ENCODE results near the gene MAP3K10.
A peak's percentile ranks its signal among the peaks of the same experiment; 100 is the strongest.
"Not testable (repeated sequence)": the region's sequence is repeated elsewhere in the genome, so short reads cannot be mapped to it uniquely, and the experiment has no call there.

MAP3K10 gene

DNA sequence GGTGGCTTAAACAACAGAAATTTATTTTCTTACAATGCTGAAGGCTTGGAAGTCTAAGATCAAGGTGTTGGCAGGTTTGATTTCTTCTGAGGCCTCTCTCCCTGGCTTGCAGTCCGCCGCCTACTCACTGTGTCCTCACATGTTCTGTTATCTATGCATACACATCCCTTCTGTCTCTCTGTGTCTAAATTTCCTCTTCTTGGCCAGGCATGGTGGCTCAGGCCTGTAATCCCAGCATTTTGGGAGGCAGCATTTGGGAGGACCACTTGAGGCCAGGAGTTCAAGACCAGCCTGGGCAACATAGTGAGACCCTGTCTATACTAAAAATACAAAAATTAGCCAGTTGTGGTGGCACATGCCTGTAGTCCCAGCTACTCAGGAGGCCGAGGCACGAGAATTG lies 19.9 kb upstream of the MAP3K10 start:
- not testable (repeated sequence) for H3K27me3 ChIP-seq (ENCODE audit: control insufficient read depth, insufficient read depth, low read length, poor library complexity, severe bottlenecking); H3K36me3 ChIP-seq (ENCODE audit: control insufficient read depth, insufficient read depth, low read length); H3K4me1 ChIP-seq (ENCODE audit: control insufficient read depth, insufficient read depth, low read length); H3K9me3 ChIP-seq (ENCODE audit: control insufficient read depth, low read length); H3K27ac ChIP-seq (ENCODE audit: insufficient read depth, low read depth, low read length, poor library complexity, severe bottlenecking); H3K4me3 ChIP-seq (ENCODE audit: insufficient read depth, low read depth, low read length)
- 86 to 92% methylated on average over 4 of the region's 4 CpGs for WGBS, 2 experiments

DNA sequence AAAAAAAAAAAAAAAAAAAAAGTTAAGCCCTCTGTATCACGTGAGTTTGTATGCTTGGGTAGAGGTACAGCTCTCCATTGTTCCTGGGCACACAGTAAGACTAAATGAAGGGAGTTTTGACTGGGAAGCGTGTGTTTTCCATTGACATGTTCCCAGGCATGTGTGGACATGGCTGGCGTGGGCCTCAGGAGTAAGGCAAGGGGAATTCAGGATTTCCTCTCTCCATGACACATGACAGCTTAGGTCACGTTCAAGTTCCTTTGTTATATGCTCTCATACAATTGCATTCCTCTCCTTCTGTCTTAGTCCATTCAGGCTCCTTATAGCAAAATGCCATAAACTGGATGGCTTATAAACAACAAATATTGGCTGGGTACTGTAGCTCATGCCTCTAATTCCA lies 17.1 kb upstream of the MAP3K10 start:
- H3K36me3 ChIP-seq (ENCODE audit: control insufficient read depth, insufficient read depth, low read length) = no peaks in the 10 kb centered on the region

DNA sequence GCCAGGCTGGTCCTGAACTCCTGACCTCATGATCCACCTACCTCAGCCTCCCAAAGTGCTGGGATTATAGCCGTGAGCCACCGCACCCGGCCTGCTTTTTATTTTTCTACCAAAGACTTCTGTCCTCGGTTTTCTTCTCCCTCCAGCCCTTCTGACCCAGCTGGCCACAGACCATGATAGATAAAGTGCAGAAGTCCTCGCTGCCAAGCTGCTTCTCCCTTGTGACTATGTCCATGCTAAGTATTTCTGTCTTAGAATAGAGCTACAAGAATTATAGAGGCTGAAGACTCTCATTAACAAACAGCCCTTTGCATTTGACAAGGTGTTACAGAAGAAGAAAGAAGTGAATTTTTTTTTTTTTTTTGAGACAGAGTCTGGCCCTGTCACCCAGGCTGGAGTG lies 15.4 kb upstream of the MAP3K10 start:
- no peak overlapping the region for H3K27ac ChIP-seq (ENCODE audit: insufficient read depth, low read depth, low read length, poor library complexity, severe bottlenecking)

More for the DNA sequence above, 17.1 kb upstream of the MAP3K10 start:
- Histone ChIP-seq H3K27ac (ENCODE audit: insufficient read depth, low read depth, low read length, poor library complexity, severe bottlenecking) (no peak overlapping the region), H3K9me3 (ENCODE audit: control insufficient read depth, low read length) (no peaks in the 10 kb centered on the region), H3K4me1 (ENCODE audit: control insufficient read depth, insufficient read depth, low read length) (no peaks in the 10 kb centered on the region), H3K27me3 (ENCODE audit: control insufficient read depth, insufficient read depth, low read length, poor library complexity, severe bottlenecking) (no peaks in the 10 kb centered on the region), H3K4me3 (ENCODE audit: insufficient read depth, low read depth, low read length) (no peak overlapping the region)
- WGBS, 2 experiments = 90 to 91% methylated on average over 4 of the region's 4 CpGs

DNA sequence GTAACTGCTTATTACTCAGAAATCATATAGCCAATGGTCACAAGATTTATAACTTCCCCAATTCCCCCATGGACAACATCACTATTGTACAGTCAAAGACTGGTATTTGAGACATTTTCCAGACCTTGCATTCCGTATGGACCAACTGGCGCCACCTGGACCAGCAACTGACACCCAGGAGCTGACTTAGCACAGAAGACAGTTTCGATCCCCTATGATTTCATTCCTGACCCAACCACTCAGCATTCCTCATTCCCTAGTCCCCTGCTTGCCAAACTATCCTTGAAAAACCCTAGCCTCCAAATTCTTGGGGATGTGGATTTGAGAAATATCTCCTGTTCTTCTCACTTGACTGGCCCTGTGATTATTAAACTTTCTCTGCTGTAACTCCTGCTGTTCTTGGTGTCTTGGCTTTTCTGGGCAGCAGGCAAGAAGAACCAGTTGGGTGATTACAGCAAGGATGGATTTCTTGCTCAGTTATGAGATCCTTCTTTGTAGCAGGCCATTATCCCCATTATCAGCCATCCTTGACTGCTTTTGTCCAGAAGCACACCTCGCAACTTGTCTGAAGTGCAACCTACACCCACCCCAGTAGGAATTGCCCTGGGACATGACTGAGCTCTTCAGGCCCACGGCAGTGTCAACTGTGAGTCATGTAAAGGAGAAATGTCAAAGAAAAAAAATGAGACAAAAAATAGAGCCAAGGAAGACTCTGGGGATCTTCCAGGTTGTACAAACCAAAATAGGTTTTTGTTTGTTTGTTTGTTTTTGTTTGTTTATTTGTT lies 13.7 kb upstream of the MAP3K10 start:
- H3K9me3 ChIP-seq (ENCODE audit: control insufficient read depth, low read length) = no peaks in the 10 kb centered on the region
- no peaks in the 10 kb centered on the region for H3K36me3 ChIP-seq (ENCODE audit: control insufficient read depth, insufficient read depth, low read length)
- H3K27ac ChIP-seq (ENCODE audit: insufficient read depth, low read depth, low read length, poor library complexity, severe bottlenecking) = no peak overlapping the region
- no peaks in the 10 kb centered on the region for H3K4me1 ChIP-seq (ENCODE audit: control insufficient read depth, insufficient read depth, low read length)
- 90 to 96% methylated on average over 5 of the region's 5 CpGs for WGBS, 2 experiments
- H3K4me3 ChIP-seq (ENCODE audit: insufficient read depth, low read depth, low read length) = no peak overlapping the region
- no peaks in the 10 kb centered on the region for H3K27me3 ChIP-seq (ENCODE audit: control insufficient read depth, insufficient read depth, low read length, poor library complexity, severe bottlenecking)

More for the DNA sequence above, 15.4 kb upstream of the MAP3K10 start:
- H3K4me3 ChIP-seq (ENCODE audit: insufficient read depth, low read depth, low read length) = no peak overlapping the region
- no peaks in the 10 kb centered on the region for H3K9me3 ChIP-seq (ENCODE audit: control insufficient read depth, low read length)
- 81 to 91% methylated on average over 5 of the region's 5 CpGs for WGBS, 2 experiments
- H3K27me3 ChIP-seq (ENCODE audit: control insufficient read depth, insufficient read depth, low read length, poor library complexity, severe bottlenecking) = no peaks in the 10 kb centered on the region
- H3K4me1 ChIP-seq (ENCODE audit: control insufficient read depth, insufficient read depth, low read length) = no peaks in the 10 kb centered on the region
- H3K36me3 ChIP-seq (ENCODE audit: control insufficient read depth, insufficient read depth, low read length) = no peaks in the 10 kb centered on the region

DNA sequence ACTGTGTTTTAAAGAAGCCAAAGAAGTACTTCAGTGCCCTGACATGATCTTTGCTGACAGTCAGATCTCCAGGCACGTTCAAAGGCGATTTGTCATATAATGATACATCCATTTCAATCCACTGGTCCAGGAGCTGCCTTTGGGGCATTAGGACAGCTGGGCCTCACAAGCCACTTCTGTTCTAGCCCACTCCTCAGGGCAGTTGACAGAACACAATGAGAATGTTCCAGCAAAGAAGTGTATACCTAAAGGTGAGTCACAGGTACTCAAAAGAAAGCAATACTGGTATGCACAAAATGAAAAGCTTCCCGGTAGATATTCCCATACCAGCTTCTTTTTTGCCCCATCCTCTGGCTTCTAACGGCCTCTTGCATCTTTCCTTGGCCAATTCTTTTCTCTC lies 12.5 kb upstream of the MAP3K10 start:
- H3K27me3 ChIP-seq (ENCODE audit: control insufficient read depth, insufficient read depth, low read length, poor library complexity, severe bottlenecking) = no peaks in the 10 kb centered on the region
- no peak overlapping the region for H3K27ac ChIP-seq (ENCODE audit: insufficient read depth, low read depth, low read length, poor library complexity, severe bottlenecking)
- no peaks in the 10 kb centered on the region for H3K36me3 ChIP-seq (ENCODE audit: control insufficient read depth, insufficient read depth, low read length)
- H3K4me3 ChIP-seq (ENCODE audit: insufficient read depth, low read depth, low read length) = no peak overlapping the region
- WGBS, 2 experiments = 76 to 91% methylated on average over 4 of the region's 4 CpGs
- no peaks in the 10 kb centered on the region for H3K4me1 ChIP-seq (ENCODE audit: control insufficient read depth, insufficient read depth, low read length)
- H3K9me3 ChIP-seq (ENCODE audit: control insufficient read depth, low read length) = no peaks in the 10 kb centered on the region

DNA sequence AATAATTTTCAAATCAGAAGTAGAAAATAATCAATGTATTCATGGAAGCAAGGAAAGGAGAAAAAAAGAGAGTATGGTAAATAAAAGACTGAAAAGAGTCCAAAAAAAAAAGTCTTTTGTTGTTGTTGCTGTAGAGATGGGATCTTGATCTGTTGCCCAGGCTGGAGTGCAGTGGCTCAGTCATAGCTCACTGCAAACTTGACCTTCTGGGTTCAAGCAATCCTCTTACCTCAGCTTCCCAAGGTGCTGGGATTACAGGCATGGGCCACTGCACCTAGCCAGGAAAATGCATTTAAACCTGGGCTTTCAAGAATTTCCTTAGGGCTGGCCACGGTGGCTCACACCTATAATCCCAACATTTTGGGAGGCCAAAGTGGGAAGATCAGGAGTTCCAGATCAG lies 7.0 kb upstream of the MAP3K10 start:
- H3K36me3 ChIP-seq (ENCODE audit: control insufficient read depth, insufficient read depth, low read length) = no peaks in the 10 kb centered on the region
- H3K4me1 ChIP-seq (ENCODE audit: control insufficient read depth, insufficient read depth, low read length) = no peaks in the 10 kb centered on the region
- WGBS, 2 experiments = 85 to 86% methylated on average over 1 of the region's 1 CpG
- H3K4me3 ChIP-seq (ENCODE audit: insufficient read depth, low read depth, low read length) = no peak overlapping the region
- no peaks in the 10 kb centered on the region for H3K27me3 ChIP-seq (ENCODE audit: control insufficient read depth, insufficient read depth, low read length, poor library complexity, severe bottlenecking)
- no peak overlapping the region for H3K27ac ChIP-seq (ENCODE audit: insufficient read depth, low read depth, low read length, poor library complexity, severe bottlenecking)
- H3K9me3 ChIP-seq (ENCODE audit: control insufficient read depth, low read length) = no peaks in the 10 kb centered on the region

DNA sequence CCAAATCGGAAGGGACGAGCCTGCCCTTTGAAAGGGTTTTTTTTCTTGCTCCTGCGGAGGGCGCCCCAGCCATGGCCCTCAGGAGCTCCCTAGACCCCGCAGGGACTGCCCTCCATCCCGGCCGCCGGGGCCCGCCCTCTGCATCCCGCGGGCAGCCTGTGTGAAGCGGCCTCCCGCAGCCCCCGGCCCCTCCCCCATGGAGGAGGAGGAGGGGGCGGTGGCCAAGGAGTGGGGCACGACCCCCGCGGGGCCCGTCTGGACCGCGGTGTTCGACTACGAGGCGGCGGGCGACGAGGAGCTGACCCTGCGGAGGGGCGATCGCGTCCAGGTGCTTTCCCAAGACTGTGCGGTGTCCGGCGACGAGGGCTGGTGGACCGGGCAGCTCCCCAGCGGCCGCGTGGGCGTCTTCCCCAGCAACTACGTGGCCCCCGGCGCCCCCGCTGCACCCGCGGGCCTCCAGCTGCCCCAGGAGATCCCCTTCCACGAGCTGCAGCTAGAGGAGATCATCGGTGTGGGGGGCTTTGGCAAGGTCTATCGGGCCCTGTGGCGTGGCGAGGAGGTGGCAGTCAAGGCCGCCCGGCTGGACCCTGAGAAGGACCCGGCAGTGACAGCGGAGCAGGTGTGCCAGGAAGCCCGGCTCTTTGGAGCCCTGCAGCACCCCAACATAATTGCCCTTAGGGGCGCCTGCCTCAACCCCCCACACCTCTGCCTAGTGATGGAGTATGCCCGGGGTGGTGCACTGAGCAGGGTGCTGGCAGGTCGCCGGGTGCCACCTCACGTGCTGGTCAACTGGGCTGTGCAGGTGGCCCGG lies 815 bp downstream of the MAP3K10 start:
- Histone ChIP-seq H3K27ac (ENCODE audit: insufficient read depth, low read depth, low read length, poor library complexity, severe bottlenecking) (no peak overlapping the region), H3K36me3 (ENCODE audit: control insufficient read depth, insufficient read depth, low read length) (no peaks in the 10 kb centered on the region), H3K4me3 (ENCODE audit: insufficient read depth, low read depth, low read length) (peak overlapping the region; percentile 98), H3K4me1 (ENCODE audit: control insufficient read depth, insufficient read depth, low read length) (peaks cover 5% of the 10 kb centered on the region), H3K9me3 (ENCODE audit: control insufficient read depth, low read length) (no peaks in the 10 kb centered on the region), H3K27me3 (ENCODE audit: control insufficient read depth, insufficient read depth, low read length, poor library complexity, severe bottlenecking) (no peaks in the 10 kb centered on the region)
- 23% methylated on average over 62 of the region's 62 CpGs for whole genome bisulfite sequencing, 2 experiments

DNA sequence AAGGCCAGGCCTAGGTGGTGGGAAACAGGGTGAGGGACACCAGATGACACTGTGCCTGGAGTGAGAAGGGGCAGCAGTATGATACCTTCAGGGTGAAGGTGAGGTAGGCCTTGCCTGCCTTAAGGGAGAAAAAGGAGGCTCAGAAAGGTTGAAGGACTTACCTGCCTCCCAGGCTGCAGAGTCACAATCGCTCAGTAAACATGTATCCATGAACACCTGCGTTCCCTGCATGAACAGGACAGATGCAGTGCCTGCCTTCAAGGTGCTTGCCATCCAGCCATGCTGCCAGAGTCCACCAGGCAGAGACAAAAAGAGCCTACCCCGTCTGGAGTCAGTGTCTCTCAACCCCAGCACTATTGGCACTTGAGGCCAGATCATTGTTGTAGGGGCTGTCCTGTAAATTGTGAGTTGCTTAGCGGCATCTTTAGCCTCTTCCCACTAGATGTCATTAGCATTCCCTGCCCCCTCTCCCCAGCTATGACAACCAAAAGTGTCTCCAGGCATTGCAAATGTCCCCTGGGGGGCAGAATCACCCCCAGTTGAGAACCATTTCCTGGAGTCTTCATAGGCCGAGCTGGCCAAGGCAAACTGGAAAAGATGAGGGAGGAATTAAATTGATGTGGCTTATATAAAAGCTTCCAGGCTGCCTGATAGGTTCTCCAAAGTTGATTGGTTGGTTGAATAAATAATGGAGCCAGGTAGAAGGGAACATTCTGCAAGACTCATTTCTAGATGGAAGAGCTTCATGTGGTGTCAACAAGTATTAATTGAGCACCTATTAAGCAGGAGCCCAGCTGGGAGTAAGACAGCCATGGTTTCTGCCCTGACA lies 1.7 kb downstream of the MAP3K10 start:
- Histone ChIP-seq H3K4me3 (ENCODE audit: insufficient read depth, low read depth, low read length) (no peak overlapping the region), H3K27ac (ENCODE audit: insufficient read depth, low read depth, low read length, poor library complexity, severe bottlenecking) (no peak overlapping the region), H3K9me3 (ENCODE audit: control insufficient read depth, low read length) (no peaks in the 10 kb centered on the region), H3K27me3 (ENCODE audit: control insufficient read depth, insufficient read depth, low read length, poor library complexity, severe bottlenecking) (no peaks in the 10 kb centered on the region), H3K36me3 (ENCODE audit: control insufficient read depth, insufficient read depth, low read length) (no peaks in the 10 kb centered on the region), H3K4me1 (ENCODE audit: control insufficient read depth, insufficient read depth, low read length) (peaks cover 5% of the 10 kb centered on the region)
- WGBS, 2 experiments = 67 to 78% methylated on average over 5 of the region's 5 CpGs

DNA sequence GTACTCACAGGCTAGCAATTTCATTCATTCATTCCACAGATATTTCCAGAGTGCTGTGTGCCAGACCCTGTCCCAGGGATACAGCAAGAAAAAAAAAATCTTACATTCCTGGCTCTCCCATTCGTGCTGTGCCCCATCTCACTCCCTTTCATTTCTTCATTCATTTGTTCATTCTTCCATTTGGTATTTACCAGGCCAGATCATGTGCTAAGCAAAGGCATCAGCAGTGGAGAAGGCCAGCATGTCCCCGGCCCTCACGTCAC lies 2.3 kb downstream of the MAP3K10 start:
- no peaks in the 10 kb centered on the region for H3K36me3 ChIP-seq (ENCODE audit: control insufficient read depth, insufficient read depth, low read length)
- no peak overlapping the region for H3K4me3 ChIP-seq (ENCODE audit: insufficient read depth, low read depth, low read length)
- H3K4me1 ChIP-seq (ENCODE audit: control insufficient read depth, insufficient read depth, low read length) = peaks cover 5% of the 10 kb centered on the region
- H3K9me3 ChIP-seq (ENCODE audit: control insufficient read depth, low read length) = no peaks in the 10 kb centered on the region
- 86 to 89% methylated on average over 3 of the region's 3 CpGs for WGBS, 2 experiments
- H3K27ac ChIP-seq (ENCODE audit: insufficient read depth, low read depth, low read length, poor library complexity, severe bottlenecking) = no peak overlapping the region
- H3K27me3 ChIP-seq (ENCODE audit: control insufficient read depth, insufficient read depth, low read length, poor library complexity, severe bottlenecking) = no peaks in the 10 kb centered on the region
